Measurements from ENCODE around the gene RNASET2. TPM values are rescaled to one million over a fixed set of nuclear protein-coding genes. Genes with fewer than 3 reads are reported as not detected.

The RNASET2 gene
- total RNA-seq, 1 donor from 2014 or later: 22.0 TPM

DNA sequence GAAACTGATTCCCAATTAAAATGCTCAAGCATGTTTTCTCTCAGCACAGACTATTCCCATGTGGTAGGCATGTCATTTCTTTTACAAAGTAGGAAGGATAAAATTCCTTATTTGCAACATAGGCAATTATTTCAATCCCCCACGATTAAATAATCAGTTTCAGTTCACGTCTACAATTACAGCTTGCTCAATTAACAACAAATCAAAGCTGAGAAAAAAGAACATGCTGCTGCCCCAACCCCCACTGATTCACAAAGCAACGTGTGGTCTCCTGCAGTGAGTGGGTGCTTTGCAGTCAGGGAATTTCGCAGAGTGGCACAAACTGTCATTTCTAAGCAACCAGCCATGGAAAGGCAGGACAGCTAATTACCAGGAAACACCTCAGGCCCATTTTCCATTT is 17.0 kb downstream of the RNASET2 start:
- DNase-seq (ENCODE audit: low read depth) (no peak), FAIRE-seq (no peak)
- no peaks in the 10 kb centered on the region for H3K27me3 Mint-ChIP-seq (ENCODE audit: low read depth, unreplicated experiment)
- peaks cover 5% of the 10 kb centered on the region for H3K4me1 ChIP-seq (ENCODE audit: insufficient read depth, low read length)
- H3K36me3 ChIP-seq (ENCODE audit: insufficient read depth, low read length): no peaks in the 10 kb centered on the region
- no peak overlapping the region for H3K27ac ChIP-seq (ENCODE audit: low read depth, low read length)
- no peaks in the 10 kb centered on the region for H4K20me1 ChIP-seq (ENCODE audit: insufficient read depth, low read length)
- no peaks in the 10 kb centered on the region for H3K9me3 Mint-ChIP-seq (ENCODE audit: unreplicated experiment)
- no peak overlapping the region for H3K9ac ChIP-seq (ENCODE audit: low read length)
- H3K27me3 ChIP-seq (ENCODE audit: insufficient read depth, low read length): no peaks in the 10 kb centered on the region
- no peaks in the 10 kb centered on the region for H3K9me3 ChIP-seq (ENCODE audit: insufficient read depth, low read depth, low read length)
- H3K79me2 ChIP-seq (ENCODE audit: insufficient read depth, low read length): no peaks in the 10 kb centered on the region
- H3K4me2 ChIP-seq (ENCODE audit: low read length): no peak overlapping the region
- peaks cover 12% of the 10 kb centered on the region for H3K4me1 Mint-ChIP-seq (ENCODE audit: low read depth, unreplicated experiment)
- H3K4me3 ChIP-seq (ENCODE audit: insufficient read depth, low read depth, low read length): no peak overlapping the region
- H2AFZ ChIP-seq (ENCODE audit: low read depth, low read length): no peak overlapping the region
- no peak overlapping the region for H3K27ac Mint-ChIP-seq (ENCODE audit: unreplicated experiment)
- no peak overlapping the region for H3K4me3 Mint-ChIP-seq (ENCODE audit: unreplicated experiment)
- TF ChIP-seq EZH2 (IDR thresholded peaks at IDR 0.05; ENCODE audit: insufficient read depth, low read length): no peak
- TF ChIP-seq, protein P1, sequence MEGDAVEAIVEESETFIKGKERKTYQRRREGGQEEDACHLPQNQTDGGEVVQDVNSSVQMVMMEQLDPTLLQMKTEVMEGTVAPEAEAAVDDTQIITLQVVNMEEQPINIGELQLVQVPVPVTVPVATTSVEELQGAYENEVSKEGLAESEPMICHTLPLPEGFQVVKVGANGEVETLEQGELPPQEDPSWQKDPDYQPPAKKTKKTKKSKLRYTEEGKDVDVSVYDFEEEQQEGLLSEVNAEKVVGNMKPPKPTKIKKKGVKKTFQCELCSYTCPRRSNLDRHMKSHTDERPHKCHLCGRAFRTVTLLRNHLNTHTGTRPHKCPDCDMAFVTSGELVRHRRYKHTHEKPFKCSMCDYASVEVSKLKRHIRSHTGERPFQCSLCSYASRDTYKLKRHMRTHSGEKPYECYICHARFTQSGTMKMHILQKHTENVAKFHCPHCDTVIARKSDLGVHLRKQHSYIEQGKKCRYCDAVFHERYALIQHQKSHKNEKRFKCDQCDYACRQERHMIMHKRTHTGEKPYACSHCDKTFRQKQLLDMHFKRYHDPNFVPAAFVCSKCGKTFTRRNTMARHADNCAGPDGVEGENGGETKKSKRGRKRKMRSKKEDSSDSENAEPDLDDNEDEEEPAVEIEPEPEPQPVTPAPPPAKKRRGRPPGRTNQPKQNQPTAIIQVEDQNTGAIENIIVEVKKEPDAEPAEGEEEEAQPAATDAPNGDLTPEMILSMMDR (IDR thresholded peaks at IDR 0.05; ENCODE audit: insufficient read depth, low read depth, low read length): no peak
- peaks cover 2% of the 10 kb centered on the region for H3K36me3 Mint-ChIP-seq (ENCODE audit: low read depth, unreplicated experiment)

DNA sequence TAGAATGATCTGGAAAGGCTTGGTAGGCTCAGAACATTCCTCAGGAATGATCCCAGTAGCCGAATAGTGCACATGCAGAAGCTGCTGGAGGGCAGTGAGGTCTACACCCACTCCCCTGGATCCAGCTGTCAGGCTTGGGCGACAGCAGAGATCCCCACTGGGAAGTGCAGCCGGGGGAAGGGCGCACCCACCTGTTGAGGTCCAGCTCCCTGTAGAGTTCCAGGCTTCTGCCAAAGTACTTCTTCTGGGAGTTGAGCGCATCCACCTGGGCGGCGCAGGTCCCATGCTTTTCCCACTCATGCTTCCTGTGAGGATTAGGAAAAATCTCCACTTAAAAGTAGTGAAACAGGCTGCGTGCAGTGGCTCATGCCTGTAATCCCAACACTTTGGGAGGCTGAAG is 17.6 kb downstream of the RNASET2 start:
- H3K27me3 Mint-ChIP-seq (ENCODE audit: low read depth, unreplicated experiment): no peaks in the 10 kb centered on the region
- no peak overlapping the region for H3K4me3 Mint-ChIP-seq (ENCODE audit: unreplicated experiment)
- no peak overlapping the region for H3K27ac Mint-ChIP-seq (ENCODE audit: unreplicated experiment)
- H3K9ac ChIP-seq (ENCODE audit: low read length): no peak overlapping the region
- H3K9me3 ChIP-seq (ENCODE audit: insufficient read depth, low read depth, low read length): no peaks in the 10 kb centered on the region
- no peaks in the 10 kb centered on the region for H3K36me3 ChIP-seq (ENCODE audit: insufficient read depth, low read length)
- H3K27ac ChIP-seq (ENCODE audit: low read depth, low read length): no peak overlapping the region
- H2AFZ ChIP-seq (ENCODE audit: low read depth, low read length): no peak overlapping the region
- TF ChIP-seq, protein P1 (IDR thresholded peaks at IDR 0.05; ENCODE audit: insufficient read depth, low read depth, low read length): no peak
- TF ChIP-seq EZH2 (IDR thresholded peaks at IDR 0.05; ENCODE audit: insufficient read depth, low read length): no peak
- H4K20me1 ChIP-seq (ENCODE audit: insufficient read depth, low read length): no peaks in the 10 kb centered on the region
- H3K27me3 ChIP-seq (ENCODE audit: insufficient read depth, low read length): no peaks in the 10 kb centered on the region
- H3K79me2 ChIP-seq (ENCODE audit: insufficient read depth, low read length): no peaks in the 10 kb centered on the region
- H3K4me3 ChIP-seq (ENCODE audit: insufficient read depth, low read depth, low read length): no peak overlapping the region
- peaks cover 2% of the 10 kb centered on the region for H3K36me3 Mint-ChIP-seq (ENCODE audit: low read depth, unreplicated experiment)
- DNase-seq (ENCODE audit: low read depth): no peak
- no peak overlapping the region for H3K4me2 ChIP-seq (ENCODE audit: low read length)
- H3K9me3 Mint-ChIP-seq (ENCODE audit: unreplicated experiment): no peaks in the 10 kb centered on the region
- peaks cover 5% of the 10 kb centered on the region for H3K4me1 ChIP-seq (ENCODE audit: insufficient read depth, low read length)
- peaks cover 12% of the 10 kb centered on the region for H3K4me1 Mint-ChIP-seq (ENCODE audit: low read depth, unreplicated experiment)
- no peak for FAIRE-seq

DNA sequence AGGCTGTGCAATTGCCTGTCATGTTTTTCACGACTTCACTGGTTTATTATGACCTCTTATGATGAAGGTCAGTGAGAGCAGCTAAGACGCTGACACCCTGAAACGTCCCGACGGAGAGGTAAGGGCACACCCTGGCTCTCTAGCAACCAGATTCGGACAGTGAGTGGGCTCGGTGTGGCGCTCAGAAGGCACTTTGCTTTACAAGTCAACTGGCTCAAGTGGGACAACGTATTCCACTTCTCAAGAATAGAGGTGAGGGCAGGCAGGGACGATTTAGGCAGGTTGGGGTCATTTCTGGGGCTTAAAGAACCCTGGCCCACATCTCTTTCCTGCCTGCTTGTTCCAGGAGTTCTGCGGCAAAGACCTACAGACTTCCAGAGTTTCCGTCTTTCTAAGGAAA is 18.2 kb downstream of the RNASET2 start:
- Histone ChIP-seq H3K4me2 (ENCODE audit: low read length) (no peak overlapping the region), H3K27ac (ENCODE audit: low read depth, low read length) (no peak overlapping the region), H3K36me3 (ENCODE audit: insufficient read depth, low read length) (no peaks in the 10 kb centered on the region), H3K4me1 (ENCODE audit: insufficient read depth, low read length) (peaks cover 5% of the 10 kb centered on the region), H3K9ac (ENCODE audit: low read length) (no peak overlapping the region), H4K20me1 (ENCODE audit: insufficient read depth, low read length) (no peaks in the 10 kb centered on the region), H3K27me3 (ENCODE audit: insufficient read depth, low read length) (no peaks in the 10 kb centered on the region), H3K79me2 (ENCODE audit: insufficient read depth, low read length) (no peaks in the 10 kb centered on the region), H3K4me3 (ENCODE audit: insufficient read depth, low read depth, low read length) (no peak overlapping the region), H3K9me3 (ENCODE audit: insufficient read depth, low read depth, low read length) (no peaks in the 10 kb centered on the region), H2AFZ (ENCODE audit: low read depth, low read length) (no peak overlapping the region)
- Mint-ChIP-seq H3K4me1 (ENCODE audit: low read depth, unreplicated experiment) (peaks cover 12% of the 10 kb centered on the region), H3K36me3 (ENCODE audit: low read depth, unreplicated experiment) (peaks cover 2% of the 10 kb centered on the region), H3K27ac (ENCODE audit: unreplicated experiment) (no peak overlapping the region), H3K4me3 (ENCODE audit: unreplicated experiment) (no peak overlapping the region), H3K9me3 (ENCODE audit: unreplicated experiment) (no peaks in the 10 kb centered on the region), H3K27me3 (ENCODE audit: low read depth, unreplicated experiment) (no peaks in the 10 kb centered on the region)
- FAIRE-seq: no peak
- DNase-seq (ENCODE audit: low read depth): no peak
- TF ChIP-seq, protein P1 (IDR thresholded peaks at IDR 0.05; ENCODE audit: insufficient read depth, low read depth, low read length): no peak
- TF ChIP-seq EZH2 (IDR thresholded peaks at IDR 0.05; ENCODE audit: insufficient read depth, low read length): no peak

Measured in astrocyte (in vitro differentiated cells and primary cell).